GM03348 (cell line): Measurements from ENCODE around the gene TMEM167B.
"Not testable (repeated sequence)": the region's sequence is repeated elsewhere in the genome, so short reads cannot be mapped to it uniquely, and the experiment has no call there.

Experiments
- DNase-seq: peaks from one replicate; pipeline ENCODE4 v3.0.0; 2012; ENCODE audit warnings: low spot score

TMEM167B gene

GRCh38 chr1:109114342-109114674, 23.7 kb downstream of the TMEM167B start:
- no peak for DNase-seq

- DNase-seq: no peak
Observed at GRCh38 chr1:109115685-109116084, 25.1 kb downstream of the TMEM167B start.

- DNase-seq: no peak
Observed at GRCh38 chr1:109116286-109116685, 25.7 kb downstream of the TMEM167B start.

GRCh38 chr1:109118089-109118488, 27.5 kb downstream of the TMEM167B start:
- no peak for DNase-seq

- DNase-seq: no peak
Observed at GRCh38 chr1:109120356-109120755, 29.8 kb downstream of the TMEM167B start.

- no peak for DNase-seq
Observed at GRCh38 chr1:109131059-109131458, 40.5 kb downstream of the TMEM167B start.

GRCh38 chr1:109131800-109132199, 41.2 kb downstream of the TMEM167B start:
- DNase-seq: no peak

GRCh38 chr1:109133002-109133706, 42.6 kb downstream of the TMEM167B start:
- DNase-seq: no peak

GRCh38 chr1:109133815-109134214, 43.3 kb downstream of the TMEM167B start:
- DNase-seq: no peak

- no peak for DNase-seq
Observed at GRCh38 chr1:109134423-109134822, 43.9 kb downstream of the TMEM167B start.

GRCh38 chr1:109135940-109136339, 45.4 kb downstream of the TMEM167B start:
- no peak for DNase-seq

GRCh38 chr1:109136766-109137165, 46.2 kb downstream of the TMEM167B start:
- DNase-seq: no peak

- DNase-seq: no peak
Observed at GRCh38 chr1:109137958-109138357, 47.4 kb downstream of the TMEM167B start.

- no peak for DNase-seq
Observed at GRCh38 chr1:109138358-109138757, 47.8 kb downstream of the TMEM167B start.

- DNase-seq: no peak
Observed at GRCh38 chr1:109140392-109140791, 49.8 kb downstream of the TMEM167B start.

- no peak for DNase-seq
Observed at GRCh38 chr1:109142260-109142659, 51.7 kb downstream of the TMEM167B start.

GRCh38 chr1:109142725-109143124, 52.2 kb downstream of the TMEM167B start:
- not testable (repeated sequence) for DNase-seq
